ENCODE results near the gene SPSB4.
A peak's percentile ranks its signal among the peaks of the same experiment; 100 is the strongest.

Gene SPSB4

GRCh38 chr3:141055136-141055535, 4.0 kb downstream of the SPSB4 start:
- DNase-seq (ENCODE audit: low spot score): no peak

GRCh38 chr3:141055536-141056445, 4.6 kb downstream of the SPSB4 start:
- no peak for DNase-seq (ENCODE audit: low spot score)

- peak; percentile 9 for DNase-seq (ENCODE audit: low spot score)
Observed at GRCh38 chr3:141056751-141057171, 5.6 kb downstream of the SPSB4 start.

GRCh38 chr3:141057436-141057835, 6.3 kb downstream of the SPSB4 start:
- DNase-seq (ENCODE audit: low spot score): no peak

DNA sequence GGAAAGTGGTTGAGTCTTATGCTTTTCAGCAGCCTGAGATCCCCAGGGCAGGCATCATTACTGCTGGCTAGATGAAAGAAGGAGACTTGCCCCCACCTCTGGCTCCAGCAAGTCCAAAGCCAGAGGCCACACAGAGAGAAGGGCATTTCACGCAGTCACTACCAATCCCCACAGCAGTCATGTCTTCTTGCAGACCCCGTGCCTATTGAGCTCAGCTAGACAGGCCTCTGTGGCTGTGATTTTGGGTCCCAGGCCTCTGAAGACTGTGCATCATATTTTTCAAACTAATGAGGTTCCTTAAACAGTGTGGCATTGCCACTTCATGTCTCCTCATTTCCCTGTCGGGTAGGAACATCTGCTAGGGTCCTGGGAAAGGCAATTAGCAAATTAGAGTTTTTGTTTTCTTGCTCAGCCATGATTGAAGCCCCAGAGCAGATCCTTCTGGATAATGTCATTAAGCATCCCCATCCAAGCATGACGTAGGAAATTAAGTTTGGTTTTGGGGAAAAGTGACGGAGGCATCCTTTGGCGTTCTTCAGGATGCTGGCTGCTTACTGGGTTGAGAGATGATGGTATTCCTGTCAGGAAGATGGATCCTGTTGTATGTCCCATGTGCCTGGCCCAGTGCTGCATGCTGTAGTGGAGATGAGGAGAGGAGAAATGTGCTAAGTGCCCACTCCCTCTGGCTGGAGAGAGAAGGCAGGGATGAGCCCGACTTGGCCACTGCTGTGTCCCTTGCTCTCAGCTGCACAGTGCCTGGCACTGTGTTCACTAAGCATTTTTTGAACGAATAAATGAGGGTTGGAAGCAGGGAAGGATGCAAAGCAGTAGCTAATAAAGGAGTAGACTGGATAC, 7.0 kb downstream of the SPSB4 start:
- no peak for DNase-seq (ENCODE audit: low spot score)

- no peak for DNase-seq (ENCODE audit: low spot score)
Observed at GRCh38 chr3:141058996-141059395, 7.8 kb downstream of the SPSB4 start.

DNA sequence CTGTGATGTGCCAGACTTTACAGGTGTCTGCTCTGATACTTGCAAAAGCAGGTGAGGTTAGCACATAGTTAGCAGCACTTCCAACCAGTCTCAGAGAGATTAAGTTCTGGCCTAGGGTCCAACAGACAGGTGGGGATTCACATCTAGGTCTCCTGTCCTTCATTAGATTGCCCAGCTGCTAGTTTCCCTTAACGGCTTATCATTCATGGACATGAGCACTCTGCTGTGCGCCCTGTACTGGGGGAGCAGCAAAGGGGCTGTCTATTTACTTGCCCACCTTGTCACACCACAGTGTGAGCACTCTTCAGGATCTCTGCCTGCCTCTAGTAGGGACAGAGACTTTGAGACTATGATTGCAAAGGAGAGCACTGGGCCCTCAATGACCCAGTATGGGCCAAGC, 8.7 kb downstream of the SPSB4 start:
- DNase-seq (ENCODE audit: low spot score): no peak

GRCh38 chr3:141060327-141060726, 9.2 kb downstream of the SPSB4 start:
- DNase-seq (ENCODE audit: low spot score): no peak

- DNase-seq (ENCODE audit: low spot score): no peak
Observed at GRCh38 chr3:141063831-141064230, 12.7 kb downstream of the SPSB4 start.

- no peak for DNase-seq (ENCODE audit: low spot score)
Observed at GRCh38 chr3:141064255-141064926, 13.2 kb downstream of the SPSB4 start.

DNA sequence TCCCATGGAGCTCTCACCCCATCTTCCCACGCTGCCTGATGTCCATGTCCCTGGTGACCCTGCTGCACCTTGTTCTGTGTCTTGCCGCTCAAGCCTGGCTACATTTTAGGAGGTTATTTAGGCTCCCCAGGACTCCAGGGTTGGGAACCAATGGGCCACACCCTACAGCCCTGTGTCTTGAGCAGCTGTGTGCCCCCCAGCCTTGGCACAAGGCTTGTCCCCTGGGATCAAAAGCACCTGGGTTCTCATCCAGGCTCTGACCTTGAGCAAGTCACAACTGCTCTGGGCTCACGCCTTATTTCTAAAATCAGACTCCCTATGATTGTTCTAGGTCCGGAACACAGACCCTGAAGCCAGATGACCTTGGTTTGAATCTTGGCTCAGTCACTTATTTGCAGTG, 14.1 kb downstream of the SPSB4 start:
- DNase-seq (ENCODE audit: low spot score): no peak

- DNase-seq (ENCODE audit: low spot score): no peak
Observed at GRCh38 chr3:141065841-141066805, 15.0 kb downstream of the SPSB4 start.

GRCh38 chr3:141067206-141067974, 16.2 kb downstream of the SPSB4 start:
- no peak for DNase-seq (ENCODE audit: low spot score)

GRCh38 chr3:141070229-141070628, 19.1 kb downstream of the SPSB4 start:
- DNase-seq (ENCODE audit: low spot score): no peak

DNA sequence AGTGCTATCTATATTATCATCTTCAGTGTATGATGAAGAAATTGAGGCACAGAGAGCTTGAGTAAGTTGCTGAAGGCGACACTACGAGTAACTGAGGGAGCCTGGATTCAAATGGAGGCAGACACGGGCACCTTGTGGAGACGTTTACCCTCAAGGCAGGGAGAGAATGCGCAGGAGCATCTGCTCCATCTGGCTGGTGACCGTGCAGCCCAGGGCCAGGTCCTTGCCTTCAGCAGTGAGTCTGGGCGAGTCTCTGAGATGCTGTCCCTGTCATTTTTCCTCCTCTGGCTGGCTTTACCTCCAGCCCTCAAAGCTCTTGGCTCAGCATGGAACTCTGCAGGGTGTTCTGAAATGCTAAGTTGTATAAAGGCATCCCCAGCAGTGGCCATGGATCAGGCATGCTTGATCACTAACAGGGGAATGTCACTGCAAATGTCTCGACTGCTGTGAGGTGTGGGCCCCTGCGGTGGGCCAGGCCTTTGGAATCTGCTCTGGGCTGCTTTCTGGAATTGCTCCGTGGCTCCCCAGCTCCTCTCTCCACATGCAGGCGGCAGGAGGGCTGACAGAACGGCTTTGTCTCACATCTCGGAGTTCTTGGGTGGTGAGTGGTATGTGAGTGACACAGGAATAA, 19.7 kb downstream of the SPSB4 start:
- no peak for DNase-seq (ENCODE audit: low spot score)

GRCh38 chr3:141071681-141072260, 20.6 kb downstream of the SPSB4 start:
- no peak for DNase-seq (ENCODE audit: low spot score)

- no peak for DNase-seq (ENCODE audit: low spot score)
Observed at GRCh38 chr3:141072950-141073349, 21.8 kb downstream of the SPSB4 start.

- DNase-seq (ENCODE audit: low spot score): no peak
Observed at GRCh38 chr3:141073580-141073979, 22.4 kb downstream of the SPSB4 start.

GRCh38 chr3:141074529-141074928, 23.4 kb downstream of the SPSB4 start:
- no peak for DNase-seq (ENCODE audit: low spot score)
